Neural cell (in vitro differentiated cells): ENCODE data around the gene FGB.

ENCODE experiments used
- CTCF ChIP-seq: fragments of 450-650 bp; IDR thresholded peaks from 2 replicates; pipeline ENCODE4 v1.5.1; 2014; ENCODE audit warnings: antibody characterized with exemption, mild to moderate bottlenecking, moderate library complexity; ENCODE audit not compliant: poor library complexity, severe bottlenecking
- MXI1 ChIP-seq: fragments of 450-650 bp; conservative IDR thresholded peaks from 2 replicates; pipeline ENCODE4 v1.6.1; 2014; ENCODE audit warnings: antibody characterized with exemption, mild to moderate bottlenecking; ENCODE audit not compliant: poor library complexity, severe bottlenecking
- REST ChIP-seq: IDR thresholded peaks from 2 replicates; pipeline ENCODE4 v1.6.1; 2012; ENCODE audit warnings: borderline replicate concordance
- SMC3 ChIP-seq: fragments of 450-650 bp; conservative IDR thresholded peaks from 2 replicates; pipeline ENCODE4 v1.6.1; 2014; ENCODE audit warnings: antibody characterized with exemption, mild to moderate bottlenecking, moderate library complexity; ENCODE audit not compliant: poor library complexity
- TAF1 ChIP-seq: IDR thresholded peaks from 2 replicates; pipeline ENCODE4 v1.6.1; 2012; ENCODE audit warnings: low read depth

- no peak for TF ChIP-seq CTCF
- TF ChIP-seq REST = no peak
- TF ChIP-seq TAF1 = no peak
- no peak for TF ChIP-seq SMC3
- no peak for TF ChIP-seq MXI1
Measured at GRCh38 chr4:154589296-154590197, 26.7 kb downstream of the FGB start.
